GM19468 (cell line): ENCODE measurements around the gene CD48.

ENCODE experiments used
- ATAC-seq: cut with Tn5 transposase; IDR thresholded peaks from one replicate; pipeline ENCODE4 v1.9.1; 2021; ENCODE audit warnings: mild to moderate bottlenecking, moderate library complexity, moderate number of reproducible peaks; ENCODE audit not compliant: unreplicated experiment; ENCODE audit errors: extremely low read depth

Gene CD48, protein sequence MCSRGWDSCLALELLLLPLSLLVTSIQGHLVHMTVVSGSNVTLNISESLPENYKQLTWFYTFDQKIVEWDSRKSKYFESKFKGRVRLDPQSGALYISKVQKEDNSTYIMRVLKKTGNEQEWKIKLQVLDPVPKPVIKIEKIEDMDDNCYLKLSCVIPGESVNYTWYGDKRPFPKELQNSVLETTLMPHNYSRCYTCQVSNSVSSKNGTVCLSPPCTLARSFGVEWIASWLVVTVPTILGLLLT

DNA sequence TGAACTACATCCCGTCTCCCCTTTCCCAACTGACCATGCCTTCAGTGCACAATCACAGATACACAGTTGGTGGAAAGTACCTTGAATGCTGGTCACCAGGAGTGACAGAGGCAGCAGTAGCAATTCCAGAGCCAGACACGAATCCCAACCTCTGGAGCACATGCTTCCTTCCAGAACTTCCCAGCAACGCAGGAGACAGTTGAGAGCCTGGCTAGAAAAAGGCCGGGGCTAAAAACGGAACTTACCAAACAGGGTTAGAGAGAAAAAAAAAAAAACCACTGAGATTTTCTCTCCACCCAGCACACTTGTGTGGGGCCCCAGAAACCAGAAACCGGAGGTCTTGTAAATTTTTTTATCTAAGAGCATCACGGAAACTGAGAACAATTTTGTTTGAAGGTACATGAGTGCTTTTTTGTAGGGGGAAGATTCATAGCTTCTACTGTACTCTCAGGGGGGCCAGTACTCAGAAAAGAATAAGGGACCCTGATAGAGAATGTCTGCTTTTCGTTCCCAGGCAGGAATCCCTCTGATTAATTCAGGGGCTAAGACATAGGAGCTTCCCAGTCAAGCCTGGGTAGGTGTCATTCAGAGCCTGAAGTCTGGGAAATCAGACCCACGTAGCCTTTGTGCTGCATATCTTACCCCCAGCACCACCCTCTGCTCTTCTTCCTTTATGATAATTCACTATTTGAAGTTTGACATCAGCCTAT is at the start of gene CD48:
Gene CD48 (minus strand): TSS at position 221 of the 710 bp plus-strand sequence. CDS start 59 bp downstream, at position 162.
- no peak for ATAC-seq

DNA sequence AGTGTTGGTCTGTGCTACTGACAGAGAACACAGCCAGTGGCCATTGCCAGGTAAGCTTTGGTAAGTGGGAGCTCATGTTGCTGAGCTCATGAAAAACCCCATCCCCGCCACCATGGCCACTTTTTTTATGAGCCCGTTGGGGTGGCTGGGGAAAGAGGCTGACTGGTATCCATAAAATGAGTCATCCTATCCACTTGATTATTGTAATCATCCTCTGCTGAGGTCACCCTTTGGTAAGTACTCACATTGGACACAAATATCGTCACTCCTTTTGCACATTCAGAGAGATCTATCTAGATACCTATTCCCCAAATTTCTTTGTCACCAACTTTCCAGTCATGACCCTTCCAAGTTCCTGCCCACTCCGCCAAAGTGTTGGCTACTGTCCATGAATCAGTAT is 49.4 kb upstream of the CD48 start:
- no peak for ATAC-seq

DNA sequence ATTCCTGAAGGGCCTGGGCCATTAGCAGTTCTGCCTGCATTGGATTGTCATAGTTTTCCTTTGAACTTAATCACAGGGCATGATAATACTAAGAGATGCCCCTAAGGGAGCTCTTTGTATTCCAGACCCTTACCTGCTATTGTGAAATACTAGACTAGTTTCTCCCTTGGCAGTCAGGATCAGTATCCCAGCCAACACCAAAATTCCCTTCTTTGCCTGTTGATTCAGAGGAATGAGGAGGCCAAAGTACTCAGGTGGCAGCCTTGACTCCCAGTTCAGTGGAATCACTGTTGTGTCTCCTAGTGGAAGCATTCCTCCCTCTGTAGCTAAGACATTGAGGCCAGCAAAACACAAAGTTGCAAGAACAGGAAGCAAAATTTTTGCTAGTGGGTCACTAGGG is 48.1 kb upstream of the CD48 start:
- ATAC-seq: no peak

DNA sequence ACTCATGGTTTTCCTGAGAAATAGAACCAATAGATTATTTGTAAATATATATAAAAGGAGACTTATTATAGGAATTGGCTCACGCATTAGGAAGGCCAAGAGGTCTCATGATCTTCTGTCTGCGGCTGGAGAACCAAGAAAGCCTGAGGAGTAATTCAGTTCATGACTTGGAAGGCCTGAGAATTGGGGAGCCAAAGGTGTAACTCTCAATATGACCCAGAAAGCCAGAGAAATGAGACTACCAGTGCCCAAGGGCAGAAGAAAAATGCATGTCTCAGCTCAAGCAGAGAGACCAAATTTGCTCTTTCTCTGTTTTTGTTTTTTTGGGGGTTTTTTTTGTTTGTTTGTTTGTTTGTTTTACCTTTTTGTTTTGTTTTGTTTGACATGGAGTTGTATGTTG is 46.9 kb upstream of the CD48 start:
- ATAC-seq: no peak

DNA sequence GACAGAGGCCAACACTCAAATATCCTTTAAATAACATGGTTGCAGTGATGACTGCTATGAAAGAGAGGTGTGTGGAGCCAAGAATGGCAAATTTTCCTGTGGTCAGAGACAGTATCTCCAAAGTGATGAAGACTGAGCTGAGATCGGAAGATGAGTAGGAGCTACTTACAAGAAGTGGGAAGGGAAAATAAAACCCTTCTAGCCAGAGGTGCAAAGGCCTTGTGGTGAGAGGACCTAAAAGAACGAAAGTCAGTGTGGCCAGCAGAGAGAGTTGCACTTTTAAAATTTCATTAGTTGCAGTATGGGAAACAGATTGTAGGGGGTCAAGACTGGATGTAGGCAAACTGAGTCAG is 45.2 kb upstream of the CD48 start:
- ATAC-seq: no peak

DNA sequence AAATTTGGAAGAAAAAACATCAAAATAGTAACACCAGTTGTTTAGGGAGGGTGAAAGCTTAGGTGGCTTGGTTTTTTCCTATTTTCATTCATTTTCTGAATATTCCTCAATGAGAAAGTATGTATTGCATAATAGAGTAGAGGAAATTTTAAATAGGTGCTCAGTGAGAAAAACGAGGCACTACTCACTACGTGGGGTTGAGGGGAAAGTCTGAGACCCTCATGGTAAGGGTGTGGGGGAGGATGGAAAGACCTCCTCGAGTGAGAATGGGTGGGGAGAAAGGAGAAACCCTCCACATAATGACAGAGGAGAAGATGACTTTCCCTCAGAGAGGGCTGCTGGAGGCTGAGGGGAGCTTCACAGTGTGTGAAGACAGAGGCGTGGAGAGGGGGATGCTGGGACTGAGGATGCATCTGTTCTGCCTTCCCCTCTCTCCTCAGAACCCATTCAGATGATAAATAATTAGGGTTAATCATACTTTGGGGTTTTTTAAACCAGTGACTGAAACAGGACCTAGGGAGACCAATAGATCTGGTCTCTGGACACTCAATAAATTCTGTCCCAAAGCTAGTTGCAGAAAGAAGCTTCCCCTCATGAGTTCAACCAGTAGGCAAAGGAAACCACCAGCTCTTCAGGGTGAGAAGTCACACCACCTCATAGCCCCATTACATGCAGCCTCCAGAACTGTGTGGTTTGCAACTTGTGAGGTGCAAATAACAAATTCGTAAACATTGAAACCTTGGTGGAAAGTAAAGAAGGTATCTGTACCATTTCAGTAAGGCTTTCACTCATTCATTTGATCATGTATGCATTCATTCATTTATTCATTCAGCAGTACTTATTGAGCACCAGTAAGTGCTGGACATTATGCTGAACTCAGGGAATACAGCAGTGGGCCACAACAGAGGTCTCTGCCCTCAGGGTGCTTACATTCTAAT is 44.6 kb upstream of the CD48 start:
- no peak for ATAC-seq

DNA sequence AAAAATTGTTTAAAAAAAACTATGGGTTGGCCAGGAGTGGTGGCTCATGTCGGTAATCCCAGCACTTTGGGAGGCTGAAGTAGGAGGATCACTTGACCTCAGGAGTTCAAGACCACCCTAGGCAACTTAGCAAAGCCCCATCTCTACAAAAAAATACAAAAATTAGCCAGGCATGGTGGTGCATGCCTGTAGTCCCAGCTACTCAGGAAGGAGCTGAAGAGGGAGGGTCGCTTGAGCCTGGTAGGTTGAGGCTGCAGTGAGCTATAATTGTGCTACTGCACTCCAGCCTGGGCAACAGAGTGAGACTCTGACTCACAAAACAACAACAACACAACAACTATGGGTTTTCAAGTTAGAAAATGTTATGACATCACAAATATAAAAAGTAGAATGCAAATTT is 43.8 kb upstream of the CD48 start:
- no peak for ATAC-seq

DNA sequence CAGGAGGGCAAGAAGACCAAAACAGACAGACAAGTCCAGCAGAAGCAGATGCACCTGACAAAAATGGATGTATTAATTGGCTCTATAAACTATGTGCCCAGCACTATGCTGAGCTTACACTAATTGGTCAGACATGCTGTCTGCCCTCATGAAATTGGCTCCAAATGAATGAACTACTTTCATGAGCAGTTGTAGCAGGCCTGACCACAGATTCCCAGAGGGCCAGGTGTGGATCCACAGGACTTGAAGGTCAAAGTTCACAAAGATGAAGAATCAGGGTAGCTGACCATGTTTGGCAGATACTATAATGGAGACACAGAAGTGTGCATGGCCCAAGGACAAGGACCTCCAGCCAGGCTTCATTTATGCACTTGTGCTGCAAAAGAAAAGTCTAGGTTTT is 42.0 kb upstream of the CD48 start:
- no peak for ATAC-seq

DNA sequence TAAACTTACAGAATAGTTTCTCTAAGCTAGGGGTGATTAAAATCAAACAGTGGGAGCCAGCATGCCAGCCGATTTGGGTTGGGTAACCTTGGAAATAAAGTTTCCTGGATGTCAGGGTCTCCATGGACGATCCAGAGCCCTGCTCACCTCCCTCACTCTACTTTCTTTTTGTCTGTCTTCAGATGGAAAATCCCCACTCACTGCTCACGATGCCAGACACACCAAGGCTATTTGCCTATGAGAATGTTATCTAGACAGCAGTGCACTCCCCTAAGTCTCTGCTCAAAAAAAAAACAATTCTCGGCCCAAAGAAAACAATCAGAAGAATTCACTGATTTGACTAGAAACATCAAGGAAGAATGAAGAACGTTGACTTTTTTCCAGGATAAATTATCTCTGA is 41.3 kb upstream of the CD48 start:
- no peak for ATAC-seq

DNA sequence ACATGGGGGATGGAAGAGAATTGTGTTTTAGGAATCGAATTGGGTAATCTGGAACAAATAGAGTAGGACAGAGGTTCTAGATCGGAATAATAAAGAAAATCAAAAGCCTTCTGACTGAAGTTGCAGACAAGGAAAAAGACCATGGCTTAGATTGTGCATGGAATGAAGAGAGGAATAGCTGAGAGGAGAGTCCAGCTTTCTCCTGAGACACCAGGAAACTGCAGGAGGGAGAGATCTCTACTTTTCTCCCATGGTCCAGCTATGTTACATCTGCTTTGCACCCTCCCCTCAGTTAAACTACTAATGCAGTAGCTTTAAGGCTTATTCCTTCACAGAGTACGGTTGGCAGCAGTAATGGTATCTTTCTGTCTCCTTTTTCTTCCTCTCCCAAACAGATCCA is 40.8 kb upstream of the CD48 start:
- no peak for ATAC-seq

DNA sequence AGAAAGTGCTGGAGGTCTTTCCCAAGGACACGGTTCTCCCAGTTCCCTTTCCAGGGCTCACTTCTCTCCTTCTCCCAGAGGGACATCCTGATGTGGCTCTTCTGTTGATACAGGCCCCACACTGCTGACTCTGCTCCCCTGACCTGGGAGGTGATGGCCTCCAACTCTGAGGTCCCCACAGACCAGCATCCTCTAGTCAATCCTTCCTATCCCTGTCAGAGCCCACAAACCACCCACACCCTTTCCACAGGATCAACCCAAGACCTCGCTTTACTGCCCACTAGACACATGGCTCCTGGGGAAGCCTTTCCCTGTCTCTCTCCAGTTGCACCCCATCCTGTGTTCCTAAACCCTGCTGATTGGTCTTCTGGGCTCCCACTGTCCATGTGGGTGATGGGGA is 39.0 kb upstream of the CD48 start:
- ATAC-seq: no peak

DNA sequence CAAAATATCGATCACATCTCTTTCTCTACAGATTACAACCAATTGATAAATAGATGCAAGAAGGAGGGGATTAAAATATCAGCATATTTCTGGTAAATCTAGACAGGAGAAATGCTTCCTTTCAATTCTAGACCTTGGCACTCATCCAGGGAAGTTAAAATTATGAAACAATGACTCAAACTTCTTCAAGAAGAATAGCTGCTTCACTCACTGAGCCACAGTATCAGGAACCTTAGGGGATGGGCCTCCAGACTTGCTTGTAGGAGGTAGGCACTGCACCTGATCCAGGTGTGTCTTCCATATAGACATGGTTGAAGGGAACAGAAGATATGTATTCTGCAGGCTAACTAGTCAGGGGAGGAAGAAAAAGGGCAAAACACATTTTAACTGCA is 37.3 kb upstream of the CD48 start:
- no peak for ATAC-seq

DNA sequence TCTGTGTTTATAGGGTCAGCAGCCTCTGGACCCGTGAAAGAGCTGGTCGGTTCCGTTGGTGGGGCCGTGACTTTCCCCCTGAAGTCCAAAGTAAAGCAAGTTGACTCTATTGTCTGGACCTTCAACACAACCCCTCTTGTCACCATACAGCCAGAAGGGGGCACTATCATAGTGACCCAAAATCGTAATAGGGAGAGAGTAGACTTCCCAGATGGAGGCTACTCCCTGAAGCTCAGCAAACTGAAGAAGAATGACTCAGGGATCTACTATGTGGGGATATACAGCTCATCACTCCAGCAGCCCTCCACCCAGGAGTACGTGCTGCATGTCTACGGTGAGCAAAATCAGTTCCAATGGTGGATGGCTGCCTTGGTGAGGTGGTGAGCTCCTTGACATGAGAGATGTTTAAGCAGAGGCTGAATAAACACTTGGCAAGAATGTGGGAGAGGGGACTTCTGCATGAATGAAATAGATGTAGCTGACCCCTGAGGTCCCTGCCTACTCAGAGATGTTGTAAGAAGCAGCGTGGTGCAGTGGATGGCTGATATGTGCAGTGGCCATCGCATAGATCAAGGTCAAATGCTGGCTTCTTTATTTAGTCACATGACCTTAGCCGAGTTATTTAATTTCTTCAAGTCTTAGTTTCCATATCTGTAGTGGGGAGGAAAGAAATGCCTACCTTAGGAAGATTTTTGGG is 36.7 kb upstream of the CD48 start:
- no peak for ATAC-seq

DNA sequence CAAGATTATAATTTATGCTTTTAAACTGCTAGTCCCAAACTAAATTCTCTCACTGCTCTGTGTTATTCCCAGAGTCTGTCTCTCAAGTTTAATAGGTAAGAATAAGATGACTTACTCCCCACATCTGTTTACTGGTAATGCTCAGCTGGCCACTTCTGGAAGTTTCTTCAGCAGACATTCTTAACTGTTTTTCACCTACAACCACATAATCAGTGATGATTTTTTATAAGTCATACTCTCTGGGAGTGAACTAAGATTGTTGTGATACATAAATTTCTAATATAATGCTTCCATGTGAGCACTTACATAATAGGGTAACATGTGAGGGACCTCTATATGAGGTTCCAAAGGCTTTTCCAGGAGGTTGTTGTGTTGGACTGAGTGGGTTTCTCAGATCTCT is 36.1 kb upstream of the CD48 start:
- ATAC-seq: no peak

DNA sequence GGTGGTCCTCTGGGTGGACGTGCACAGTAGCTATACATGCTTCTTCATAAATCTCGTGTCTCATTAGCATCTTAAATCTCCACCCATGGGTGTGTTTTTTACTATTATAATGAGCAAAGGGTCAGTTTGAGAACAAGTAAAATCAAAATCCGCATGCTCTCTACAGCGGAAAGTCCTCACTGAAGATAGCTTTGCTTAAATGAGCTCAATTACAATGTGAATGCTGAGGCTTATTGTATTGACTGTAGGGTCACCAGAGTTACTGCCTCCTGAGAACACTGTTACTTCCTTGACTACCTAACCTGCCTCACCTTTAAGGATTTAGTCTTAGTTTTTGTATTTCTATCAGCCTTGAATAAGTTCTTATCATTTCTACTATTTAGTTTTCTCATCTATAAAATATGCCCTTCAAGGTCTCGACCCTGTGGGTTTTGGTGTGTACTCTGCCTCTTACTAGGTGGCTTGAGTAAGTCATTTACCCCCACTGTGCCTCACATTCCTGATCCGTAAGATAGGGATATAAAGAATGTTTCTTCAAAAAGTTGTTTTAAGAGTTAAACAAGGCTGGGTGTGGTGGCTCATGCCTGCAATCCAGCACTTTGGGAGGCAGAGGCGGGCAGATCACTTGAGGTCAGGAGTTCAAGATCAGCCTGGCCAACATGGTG is 35.3 kb upstream of the CD48 start:
- no peak for ATAC-seq

DNA sequence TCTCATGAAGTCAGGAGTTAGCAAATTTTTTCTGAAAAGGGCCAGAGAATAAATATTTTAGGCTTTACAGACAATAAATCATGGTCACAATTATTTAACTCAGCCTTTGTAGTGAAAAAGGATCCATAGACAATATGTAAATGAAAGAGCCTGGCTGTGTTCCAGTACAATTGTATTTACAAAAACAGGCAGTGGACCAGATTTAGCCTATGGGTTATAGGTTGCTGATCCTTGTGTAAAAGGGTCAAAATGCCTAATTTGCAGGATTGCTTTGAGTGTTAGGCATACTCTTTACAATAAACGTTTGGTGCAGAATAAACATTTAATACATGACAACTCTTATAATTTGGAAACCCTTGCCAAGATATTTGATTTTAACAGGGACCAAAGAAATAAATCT is 33.9 kb upstream of the CD48 start:
- no peak for ATAC-seq

DNA sequence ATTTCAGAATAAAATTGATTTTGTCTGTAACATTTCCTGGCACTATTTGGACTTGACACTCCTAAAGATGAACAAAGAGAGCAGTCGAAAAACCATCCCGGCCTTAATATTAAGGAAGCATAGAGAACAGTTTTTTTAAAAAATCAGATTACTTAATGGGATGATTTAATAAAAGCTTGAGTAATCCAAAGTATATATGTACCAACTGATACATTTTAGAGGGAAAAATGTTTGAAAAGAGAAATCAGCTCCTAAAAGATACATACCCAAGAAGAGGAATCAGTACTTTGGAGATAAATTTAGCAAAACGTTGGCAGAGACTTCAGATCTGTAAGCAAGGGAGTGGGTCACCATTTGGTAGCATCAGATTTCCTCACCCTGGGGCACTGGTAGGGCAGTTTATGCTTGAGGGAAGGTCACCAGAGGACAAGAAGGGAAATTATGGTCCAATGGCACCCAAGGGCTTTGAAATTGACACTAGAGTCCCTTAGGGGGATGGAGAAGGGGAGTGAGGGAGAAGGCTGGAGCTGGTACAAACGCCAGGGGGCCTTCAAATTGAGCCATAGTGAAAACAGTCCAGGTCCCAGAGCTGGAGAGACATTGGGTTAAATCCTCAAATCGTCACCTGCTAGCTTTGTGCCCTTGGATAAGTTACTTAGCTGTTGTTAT is 33.4 kb upstream of the CD48 start:
- ATAC-seq: no peak

DNA sequence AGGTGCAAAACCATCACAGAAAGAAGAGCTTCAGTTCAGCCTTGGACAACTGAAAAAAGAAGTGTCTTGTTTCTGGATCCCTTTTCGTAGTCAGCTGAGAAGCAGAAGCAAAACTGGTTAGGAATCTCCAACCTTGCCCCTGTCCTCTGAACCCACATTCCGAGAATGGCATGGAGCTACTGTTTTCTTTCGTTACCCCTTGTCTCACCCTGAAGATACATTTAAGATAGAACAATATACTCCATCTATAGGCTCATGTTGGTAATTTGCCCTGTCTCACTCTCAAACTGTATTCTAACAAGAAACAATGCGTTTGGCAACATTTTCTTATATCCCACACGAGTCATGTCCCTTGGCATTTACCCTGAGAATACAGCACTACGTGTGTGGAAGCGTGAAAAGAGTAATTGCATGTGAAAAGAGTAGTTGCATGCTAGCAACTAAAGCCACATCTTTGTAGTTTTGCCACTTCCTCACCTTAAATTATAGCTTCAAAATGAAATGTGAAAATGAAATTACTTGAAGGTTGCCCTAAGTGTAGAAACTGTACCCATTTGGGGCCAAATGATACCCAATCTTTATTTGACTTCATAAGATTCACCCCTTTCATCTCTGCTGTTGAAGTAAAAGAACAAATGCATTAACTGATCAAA is 32.7 kb upstream of the CD48 start:
- peak; percentile 44 for ATAC-seq

DNA sequence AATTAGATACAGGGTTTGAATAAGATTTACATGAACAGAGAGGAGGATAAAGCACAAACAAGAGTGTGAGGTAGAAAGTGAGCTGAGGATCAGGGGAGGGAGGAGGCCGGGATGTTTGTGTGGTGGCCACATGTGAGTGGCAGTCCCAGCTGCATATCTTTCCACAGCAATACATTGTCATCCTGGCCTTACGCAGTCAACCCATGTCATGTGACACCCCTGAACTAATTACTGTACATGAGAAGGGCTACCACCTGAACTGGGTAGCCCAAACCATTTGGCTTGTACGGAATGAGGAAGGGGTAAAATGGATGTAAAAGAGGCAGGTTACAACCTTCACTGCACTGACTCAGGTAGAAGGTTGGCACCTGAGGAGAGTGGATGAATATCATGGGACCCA is 31.6 kb upstream of the CD48 start:
- no peak for ATAC-seq
